Hindlimb muscle (tissue), 1 donor: ENCODE results near the gene B3GAT2. TPM values are rescaled to one million over a fixed set of nuclear protein-coding genes. Genes with fewer than 3 reads are reported as not detected.

Experiments used
- DNase-seq: peaks from one replicate; pipeline ENCODE4 v3.0.0-alpha.2; 2013
- polyA plus RNA-seq: library from polyadenylated mRNA; unstranded; fragments of 120-200 nt; gene quantifications from one replicate; pipeline ENCODE4 v1.2.1, GENCODE V29; 2013; ENCODE audit not compliant: insufficient read length

Gene B3GAT2
- polyA plus RNA-seq, 1 donor = 1.2 TPM

DNA sequence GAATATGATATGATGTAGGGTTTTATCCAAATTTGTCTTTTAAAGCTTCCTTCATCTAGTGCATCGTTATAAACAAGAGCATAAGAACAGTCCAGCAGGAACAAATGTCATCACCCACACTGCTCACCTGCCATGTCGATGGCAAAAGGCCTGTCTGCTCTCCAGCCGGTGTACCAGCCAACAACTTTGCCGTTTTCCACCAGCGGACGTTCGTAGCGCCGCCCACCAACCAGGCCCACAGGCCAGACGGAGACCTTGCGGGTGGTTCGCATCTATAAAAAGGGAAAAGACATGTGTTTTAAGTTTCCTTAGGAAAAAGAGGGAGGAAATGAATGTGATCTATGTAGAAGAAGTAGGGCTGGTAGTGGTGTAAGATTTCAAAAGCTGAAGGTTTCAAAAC, 62.9 kb downstream of the B3GAT2 start:
- no peak for DNase-seq

- DNase-seq = no peak
These were observed 67.6 kb downstream of the B3GAT2 start for GRCh38 chr6:70889270-70889669.

- no peak for DNase-seq
These were observed 70.2 kb downstream of the B3GAT2 start for GRCh38 chr6:70886661-70887060.

DNA sequence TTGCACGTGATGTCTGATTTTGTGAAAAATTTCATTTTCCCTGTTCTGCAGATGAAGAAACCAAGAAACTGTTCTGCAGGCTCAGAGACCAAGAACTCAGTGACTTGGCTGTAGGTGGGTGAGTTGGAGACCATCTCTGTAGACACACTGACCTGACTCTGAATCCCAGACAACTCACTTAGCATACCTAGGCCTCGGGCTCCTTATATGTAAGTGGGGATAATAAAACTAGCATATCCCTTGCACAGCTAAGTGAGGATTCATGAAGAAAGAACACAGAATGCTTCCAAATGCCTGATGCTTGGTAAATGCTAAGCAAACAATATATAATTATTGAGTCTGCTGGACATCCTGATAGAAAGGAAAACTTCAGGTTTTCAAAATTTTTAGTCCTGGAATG, 70.8 kb downstream of the B3GAT2 start:
- no peak for DNase-seq

DNA sequence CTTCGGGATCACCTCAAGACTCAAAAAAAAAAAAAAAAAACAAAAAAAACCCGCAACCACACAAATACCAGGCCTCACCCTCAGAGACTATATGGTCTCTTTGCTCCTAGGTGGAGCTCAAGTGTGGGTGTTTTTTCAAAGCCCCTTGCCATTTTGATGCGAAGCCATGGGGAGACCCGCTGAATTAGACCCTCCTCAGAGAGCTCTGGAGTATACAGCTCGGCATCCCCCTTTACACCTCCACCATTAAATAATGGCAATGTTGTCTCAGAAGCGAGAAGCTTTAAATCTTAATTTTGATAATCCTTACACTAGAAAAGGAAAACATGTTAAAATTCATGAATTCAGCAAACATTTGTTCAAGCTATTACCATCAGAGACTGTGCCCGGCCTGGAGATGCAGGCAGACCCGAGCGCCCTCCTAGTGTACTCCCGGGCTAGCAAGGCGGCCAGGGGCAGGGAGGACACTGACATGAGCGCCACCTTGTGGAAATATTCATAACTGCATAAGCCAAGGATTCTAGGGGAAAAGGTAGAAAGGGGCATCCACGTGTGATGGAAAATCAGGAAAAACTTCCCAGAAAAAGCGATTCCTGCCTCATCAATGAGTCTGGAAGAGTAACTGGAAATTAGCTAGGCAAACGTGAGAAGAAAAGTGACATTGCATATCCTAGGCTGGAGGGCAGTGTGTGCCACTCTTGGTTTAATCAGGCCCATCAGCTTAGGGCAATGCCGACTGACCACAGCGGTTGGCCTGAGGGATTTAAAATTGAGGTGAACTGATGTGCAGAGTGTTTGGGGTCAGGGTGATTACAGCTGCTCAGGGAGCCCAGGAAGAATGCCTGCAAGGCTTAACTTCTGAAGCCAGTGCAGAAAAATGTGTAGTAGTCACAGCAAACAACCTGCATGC, 72.5 kb downstream of the B3GAT2 start:
- DNase-seq = peak; percentile 19

DNA sequence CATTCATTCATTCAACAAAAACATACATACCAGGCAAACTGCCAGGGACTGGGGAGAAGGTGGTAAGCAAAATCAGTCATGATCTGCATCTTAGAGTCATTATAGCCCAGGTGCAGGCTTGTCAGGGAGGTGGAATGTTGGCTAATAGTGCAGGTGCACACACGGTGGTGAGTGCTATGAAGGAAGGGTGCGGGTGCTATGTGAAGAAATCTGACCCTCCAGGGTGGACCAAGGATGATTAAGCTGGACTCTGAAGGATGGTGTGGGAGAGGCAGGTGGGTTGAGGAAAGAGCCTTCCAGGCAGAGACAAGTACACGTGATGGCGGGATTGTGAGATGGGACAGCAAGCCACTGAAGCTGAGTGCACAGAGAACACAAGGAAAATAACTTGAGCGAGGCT, 77.4 kb downstream of the B3GAT2 start:
- DNase-seq = no peak

DNA sequence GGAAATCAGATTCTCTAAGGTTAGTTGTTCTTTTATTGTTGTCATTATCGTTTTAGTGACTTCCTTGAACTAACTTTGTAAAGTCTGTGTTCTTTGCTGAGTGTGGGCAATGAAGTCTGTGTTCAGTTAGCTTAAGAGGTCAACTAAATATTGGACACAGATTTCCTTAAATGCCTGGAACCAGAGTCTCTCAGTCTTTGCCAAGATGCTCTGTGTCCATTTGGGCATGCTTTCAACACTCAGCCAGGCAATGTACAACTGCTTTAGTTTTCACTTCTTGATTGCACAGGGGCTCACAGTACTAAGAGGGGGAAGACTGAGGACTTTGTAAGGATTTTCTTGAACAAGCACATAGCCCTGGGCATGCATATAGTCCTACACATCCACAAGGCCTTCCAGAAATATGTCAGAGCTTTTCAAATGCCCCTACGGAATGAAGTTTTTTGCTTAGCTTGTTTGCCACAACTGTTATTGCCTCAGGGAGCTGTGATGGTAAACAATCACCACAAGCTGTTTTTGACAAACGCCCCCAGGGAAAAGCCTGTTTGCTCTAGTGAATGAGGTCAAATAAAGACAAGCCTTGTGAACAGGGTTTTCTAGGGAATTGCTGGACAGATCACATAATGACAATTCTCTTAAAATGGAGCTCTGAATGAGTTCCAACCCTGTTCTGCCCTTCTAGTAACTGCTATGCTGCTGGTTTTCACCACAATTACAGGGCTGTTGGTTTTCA, 82.5 kb downstream of the B3GAT2 start:
- DNase-seq = no peak

- DNase-seq = no peak
These were observed 84.4 kb downstream of the B3GAT2 start for GRCh38 chr6:70872469-70872868.

- no peak for DNase-seq
These were observed 92.5 kb downstream of the B3GAT2 start for GRCh38 chr6:70864401-70864800.

DNA sequence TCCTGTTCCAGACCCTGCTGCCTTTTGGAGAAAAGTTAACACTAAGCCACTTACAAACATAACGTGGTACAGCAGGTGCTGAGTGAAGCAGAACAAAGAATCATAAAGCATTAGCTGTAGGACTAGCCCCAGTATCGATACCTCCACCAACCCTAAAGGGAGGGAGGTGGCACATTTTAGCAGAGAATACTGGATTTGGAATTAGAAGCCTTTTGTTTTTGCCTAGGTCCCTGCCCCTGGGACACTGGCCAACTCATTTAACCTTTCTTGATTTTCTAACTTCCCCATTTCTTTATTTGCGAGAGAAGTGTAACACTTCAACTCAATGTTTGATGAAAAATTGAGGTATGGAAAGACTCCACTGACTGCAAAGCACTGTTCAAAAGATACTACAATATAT, 93.5 kb downstream of the B3GAT2 start:
- DNase-seq = no peak

DNA sequence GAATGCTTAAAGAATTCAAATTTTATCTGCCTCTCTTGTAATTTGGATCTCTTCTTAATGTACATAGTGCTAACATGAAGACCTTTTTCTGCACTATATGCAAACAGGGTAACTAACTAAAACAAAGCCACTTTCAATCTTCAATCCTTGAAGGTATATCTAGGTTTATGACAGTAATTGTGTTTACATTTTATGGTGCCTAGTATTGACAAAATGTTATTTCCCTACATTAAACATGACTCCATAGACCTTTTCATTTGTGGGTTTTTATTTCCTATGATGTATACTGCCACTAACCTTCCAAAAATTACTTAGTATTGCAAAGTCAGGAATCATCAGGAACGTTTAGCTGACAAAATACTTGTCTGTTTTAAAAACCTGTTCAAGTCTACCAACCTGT, 95.9 kb downstream of the B3GAT2 start:
- DNase-seq = no peak

- DNase-seq = no peak
These were observed 96.8 kb downstream of the B3GAT2 start for GRCh38 chr6:70860045-70860444.

- DNase-seq = no peak
These were observed 99.3 kb downstream of the B3GAT2 start for GRCh38 chr6:70857387-70858077.

DNA sequence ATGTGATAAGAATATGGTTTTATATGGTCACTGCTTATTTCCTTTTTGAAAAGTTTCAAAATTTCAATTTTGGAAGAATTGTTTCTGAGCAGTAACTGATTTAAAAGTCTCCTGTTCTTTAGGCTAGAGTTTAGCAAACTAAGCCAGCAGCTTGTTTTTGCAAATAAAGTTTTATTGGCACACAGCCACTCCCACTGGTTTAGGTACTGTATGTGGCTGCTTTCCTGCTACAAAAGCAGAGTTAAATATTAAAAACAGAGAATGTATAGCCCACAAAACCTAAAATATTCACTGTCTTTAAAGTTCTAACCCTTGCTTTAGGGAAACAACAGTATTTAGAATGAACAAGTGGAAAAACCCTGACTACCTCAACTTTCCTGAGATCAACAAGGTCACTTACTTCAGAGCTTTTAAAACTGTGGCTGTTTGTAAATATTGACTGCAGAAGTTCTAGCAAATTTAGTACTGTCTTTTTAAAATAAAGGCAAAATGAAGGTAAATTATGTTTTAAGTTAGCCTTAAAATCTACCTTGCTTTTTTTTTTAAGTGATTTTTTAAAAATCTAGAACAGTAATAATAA, 104.1 kb downstream of the B3GAT2 start:
- no peak for DNase-seq

DNA sequence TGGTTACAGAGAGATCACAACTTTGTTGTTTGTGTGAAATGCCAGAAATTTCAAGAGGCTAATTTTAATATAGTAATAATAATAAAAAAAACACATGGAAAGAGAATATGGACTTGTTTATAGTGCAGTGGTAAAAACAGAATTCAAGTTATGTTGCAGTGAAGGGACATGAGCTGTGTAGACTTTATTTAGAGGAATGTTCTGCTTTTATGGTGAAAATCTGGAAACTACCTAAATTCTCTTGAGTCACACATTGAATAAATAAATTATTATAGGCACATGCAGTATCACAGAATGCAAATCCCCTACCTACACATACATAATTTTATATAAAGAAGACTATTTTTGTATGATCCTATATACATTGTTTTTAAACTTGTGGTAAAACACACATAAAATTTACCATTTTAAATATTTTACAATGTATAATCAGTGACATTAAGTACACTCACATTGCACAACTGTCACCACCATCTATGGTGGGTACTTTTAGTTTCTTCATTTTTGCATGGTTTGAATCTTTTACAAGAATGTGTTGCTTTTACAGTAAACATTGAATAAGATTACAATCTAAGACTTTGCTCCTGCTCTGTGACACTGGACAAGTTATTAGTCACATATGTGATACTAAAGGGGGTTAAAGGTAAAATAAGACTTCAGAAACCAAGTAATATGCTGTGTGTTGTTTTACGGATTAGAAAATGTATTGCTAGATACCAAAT, 107.4 kb downstream of the B3GAT2 start:
- no peak for DNase-seq

GRCh38 chr6:70847106-70848084, 109.5 kb downstream of the B3GAT2 start:
- DNase-seq = no peak

GRCh38 chr6:70846207-70846835, 110.5 kb downstream of the B3GAT2 start:
- no peak for DNase-seq

- DNase-seq = no peak
These were observed 112.6 kb downstream of the B3GAT2 start for GRCh38 chr6:70844301-70844700.

DNA sequence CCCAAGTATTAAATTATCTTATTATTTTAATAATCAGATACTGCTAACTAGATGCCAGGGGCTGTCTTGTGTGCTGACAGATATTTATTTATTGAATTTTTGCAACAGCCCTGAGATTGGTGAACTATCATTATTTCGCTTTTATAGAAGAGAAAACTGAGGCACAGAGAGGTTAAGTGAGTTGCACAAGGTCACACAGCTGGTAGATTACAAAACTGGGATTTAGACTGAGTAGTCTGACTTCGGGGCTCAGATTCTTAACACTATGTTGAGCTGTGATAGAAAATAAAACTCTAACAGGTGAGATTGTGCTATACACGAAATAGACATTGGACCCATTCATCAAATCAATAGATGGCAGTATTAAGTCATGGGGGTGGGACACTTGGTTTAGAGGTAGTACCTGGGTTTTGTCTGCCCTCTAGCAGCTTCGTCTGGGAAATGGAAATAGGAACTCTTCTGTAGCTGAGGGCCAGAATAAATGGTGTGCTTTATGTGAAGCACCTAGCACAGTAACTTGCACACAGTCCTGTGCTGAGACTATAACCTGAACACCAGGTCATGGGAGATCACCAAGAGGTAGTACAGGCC, 113.4 kb downstream of the B3GAT2 start:
- no peak for DNase-seq

DNA sequence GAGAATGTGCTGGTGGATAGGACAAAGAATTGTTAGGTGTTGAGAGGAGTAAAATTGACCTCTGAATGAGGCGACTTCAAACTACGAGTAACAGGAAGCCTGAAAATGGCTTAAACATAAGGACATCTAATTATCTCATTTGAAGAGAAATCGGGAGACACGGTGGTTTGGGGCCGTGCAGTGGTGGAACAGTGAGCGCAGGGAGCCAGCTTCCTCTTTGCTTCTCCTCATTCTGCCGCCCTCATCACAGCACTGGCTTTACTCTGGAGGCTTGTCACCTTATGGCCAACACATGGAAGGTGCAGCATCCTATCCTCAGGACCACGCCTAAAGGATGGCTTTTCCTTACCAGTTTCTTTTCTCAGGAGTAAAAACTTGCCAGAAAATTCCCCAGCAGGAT, 114.3 kb downstream of the B3GAT2 start:
- no peak for DNase-seq
